Stimulated activated CD8-positive, alpha-beta memory T cell treated with anti-CD3 and anti-CD28 coated beads, Interleukin-15, amount 100 ng/mL, for 1 hour (primary cell): Measurements from ENCODE around the gene MUC2.
A peak's percentile ranks its signal among the peaks of the same experiment; 100 is the strongest.

Source experiments
- DNase-seq: peaks from one replicate; pipeline ENCODE4 v3.0.0-alpha.2; 2020; ENCODE audit warnings: low read depth

The MUC2 gene

DNA sequence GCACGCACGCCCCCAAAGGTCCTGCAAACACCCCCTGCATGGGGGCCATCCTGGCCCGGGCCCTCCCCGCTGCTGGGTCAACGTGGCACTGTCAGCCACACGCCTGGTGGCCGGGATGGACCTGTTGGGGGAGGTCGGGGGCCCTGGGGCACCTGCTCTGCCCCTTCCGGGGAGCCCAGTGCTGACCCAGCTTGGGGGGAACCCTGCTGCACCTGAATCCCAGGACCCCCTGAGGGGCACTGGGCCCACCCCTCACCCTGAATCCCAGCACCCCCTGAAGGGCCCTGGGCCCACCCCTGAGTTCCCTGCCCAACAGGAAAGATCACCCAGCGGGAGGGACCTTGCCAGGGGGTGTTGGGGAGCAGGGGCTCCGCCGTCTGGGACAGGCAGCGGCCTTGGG lies 37.7 kb upstream of the MUC2 start:
- DNase-seq: no peak

DNA sequence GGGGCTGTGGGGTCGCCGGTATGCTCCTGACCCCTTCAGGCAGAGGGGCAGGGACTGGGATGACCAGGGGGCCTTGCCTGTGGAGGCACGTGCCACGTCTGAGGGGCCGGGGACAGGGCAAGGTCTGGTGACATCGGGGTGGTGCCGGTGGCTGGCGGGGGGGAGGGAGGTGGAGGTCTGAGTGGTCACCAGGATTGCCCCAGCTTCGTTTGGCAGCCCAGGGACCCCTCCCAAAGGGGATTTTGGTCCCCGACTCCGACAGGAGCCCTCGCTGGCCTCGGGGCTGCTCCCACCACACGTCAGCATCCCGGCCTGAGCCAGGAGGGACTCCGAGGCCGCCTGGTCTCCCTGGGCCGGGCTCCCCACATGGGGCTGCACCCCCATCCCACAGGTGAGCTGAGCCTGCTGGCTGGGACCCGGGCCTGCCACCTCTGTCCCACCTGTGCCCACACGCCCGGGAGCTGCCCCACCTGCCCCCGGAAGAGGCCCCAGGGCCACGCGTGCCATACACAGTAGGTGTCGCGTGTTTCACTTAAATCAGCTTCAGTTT lies 37.1 kb upstream of the MUC2 start:
- DNase-seq: no peak

DNA sequence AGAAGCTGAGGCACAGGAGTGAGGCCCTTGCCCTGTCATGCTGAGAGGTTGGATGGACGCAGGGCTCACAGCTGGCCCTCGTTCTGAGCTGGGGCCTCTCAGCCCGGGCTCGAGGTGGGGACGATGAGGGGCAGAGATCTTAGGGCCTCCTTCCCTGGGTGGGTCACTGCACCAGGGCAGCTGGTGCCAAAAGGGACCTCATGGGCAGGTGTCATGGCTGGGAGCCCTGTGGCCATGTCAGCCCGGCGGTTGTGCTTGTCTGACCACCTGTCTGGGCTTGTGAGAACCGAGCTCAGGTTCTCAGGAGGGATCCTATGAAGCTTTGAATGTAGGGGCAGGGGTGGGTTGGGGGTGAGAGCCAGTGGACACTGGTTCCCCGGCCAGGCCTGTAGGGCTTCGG lies 36.3 kb upstream of the MUC2 start:
- DNase-seq: no peak

DNA sequence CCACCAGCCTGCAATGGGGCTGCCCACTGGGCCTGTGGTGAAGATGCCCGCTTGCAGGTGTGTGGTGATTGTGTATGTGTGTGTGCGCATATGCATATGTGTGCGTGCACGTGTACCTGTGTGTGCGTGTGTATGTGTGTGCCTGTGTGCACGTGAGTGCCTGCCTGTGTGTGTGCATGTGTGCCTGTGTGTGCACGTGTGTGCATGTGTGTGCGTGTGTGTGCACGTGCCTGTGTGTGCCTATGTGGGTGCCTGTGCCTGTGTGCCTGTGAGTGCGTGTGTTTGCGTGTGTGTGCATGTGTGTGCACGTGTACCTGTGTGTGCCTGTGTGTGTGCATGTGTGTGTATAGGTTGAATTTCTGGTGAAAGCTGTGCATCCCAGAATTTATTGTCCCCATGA lies 35.8 kb upstream of the MUC2 start:
- DNase-seq: no peak

DNA sequence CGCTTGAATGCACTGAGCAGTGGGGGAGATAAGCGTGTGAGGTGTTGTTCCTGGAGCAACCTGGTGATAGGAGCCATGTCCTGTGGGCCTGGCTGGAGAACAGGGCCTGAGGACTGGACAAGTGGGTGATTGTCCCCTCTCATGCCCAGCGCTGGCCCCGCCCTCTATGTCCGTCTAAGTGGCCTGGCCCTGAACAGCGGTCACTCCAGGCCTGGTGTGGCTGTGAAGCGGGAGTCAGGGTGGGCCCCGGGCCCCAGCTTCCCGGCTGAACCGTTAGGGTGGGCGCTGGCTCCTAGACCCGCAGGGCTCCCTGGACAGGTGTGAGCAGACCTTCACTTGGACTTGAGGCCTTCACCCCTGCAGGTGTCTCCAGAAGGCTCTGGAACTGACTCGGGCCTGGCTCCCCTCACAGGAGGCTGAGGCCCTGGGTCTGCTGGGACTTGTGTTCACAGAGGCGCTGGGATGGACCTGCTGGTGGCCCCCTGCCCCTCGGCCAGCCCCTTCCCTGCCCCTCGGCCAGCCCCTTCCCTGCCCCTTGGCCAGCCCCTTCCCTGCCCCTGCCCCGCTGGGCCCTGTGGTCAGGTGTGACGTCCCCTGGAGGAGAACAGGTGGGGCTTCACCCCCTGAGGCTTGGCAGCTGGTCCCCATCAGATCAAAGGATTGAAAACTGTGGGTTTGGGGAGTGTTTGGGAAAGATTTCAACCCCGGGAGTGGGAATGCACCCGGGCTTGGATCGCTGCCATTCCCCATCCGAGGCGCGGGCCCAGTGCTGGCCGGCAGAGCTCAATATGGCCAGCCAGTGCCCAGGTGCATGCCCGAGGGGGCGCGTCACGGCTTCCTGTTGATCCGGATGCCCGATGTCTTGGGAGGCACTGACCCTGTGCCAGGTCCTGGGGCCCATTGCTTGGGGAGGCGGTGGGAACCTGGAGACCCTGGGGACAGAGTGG lies 34.9 kb upstream of the MUC2 start:
- no peak for DNase-seq

DNA sequence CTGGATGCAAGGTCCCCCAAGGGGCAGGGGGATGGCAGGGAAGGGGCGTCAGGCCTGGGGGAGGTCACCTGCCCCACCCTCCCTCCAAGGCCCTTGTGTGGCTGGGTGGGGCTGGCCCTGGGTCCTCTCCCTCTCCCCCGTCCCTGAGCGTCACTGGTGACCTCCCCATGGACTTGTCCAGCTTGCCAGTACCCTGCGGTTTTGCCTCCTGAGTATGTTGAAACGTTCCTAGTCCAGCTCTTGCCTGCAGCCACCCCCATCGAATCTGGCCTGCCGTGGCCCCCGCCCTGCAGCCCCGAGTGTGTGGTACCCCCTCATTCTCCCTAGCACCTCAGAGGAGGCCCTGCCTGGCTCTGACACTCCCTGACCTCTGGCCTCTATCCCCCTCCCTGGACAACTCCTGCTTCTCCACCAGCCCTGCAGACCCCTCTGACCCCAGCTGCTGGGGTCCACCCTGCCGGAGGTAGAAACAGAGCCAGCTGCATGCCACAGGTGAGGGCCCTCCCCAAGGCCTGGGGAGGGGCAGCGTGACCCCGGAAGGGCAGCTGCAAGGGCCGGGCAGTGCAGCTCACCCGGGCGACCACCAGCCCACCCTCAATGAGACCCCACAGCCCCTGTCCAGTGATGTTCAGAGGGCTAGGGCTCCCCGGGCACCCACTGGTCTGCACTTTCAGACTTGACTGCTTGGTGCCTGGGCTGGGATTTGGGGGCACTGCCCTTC lies 34.1 kb upstream of the MUC2 start:
- DNase-seq: no peak

DNA sequence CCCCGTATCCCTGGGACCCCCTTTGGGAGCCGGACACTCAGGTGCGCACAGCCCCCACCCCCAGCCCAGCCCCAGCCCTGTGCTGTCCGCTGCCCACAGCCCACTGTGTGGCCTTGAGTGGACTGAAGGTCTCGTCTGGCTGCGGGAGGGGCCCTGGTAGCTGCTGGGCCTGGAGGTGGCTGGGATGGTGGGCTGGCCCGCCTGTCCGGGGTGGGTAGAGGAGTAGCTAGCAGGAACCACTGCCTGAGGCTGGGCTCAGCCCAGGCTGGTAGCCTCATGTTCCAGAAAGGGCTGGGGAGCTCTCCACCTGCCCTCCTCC lies 33.6 kb upstream of the MUC2 start:
- no peak for DNase-seq

DNA sequence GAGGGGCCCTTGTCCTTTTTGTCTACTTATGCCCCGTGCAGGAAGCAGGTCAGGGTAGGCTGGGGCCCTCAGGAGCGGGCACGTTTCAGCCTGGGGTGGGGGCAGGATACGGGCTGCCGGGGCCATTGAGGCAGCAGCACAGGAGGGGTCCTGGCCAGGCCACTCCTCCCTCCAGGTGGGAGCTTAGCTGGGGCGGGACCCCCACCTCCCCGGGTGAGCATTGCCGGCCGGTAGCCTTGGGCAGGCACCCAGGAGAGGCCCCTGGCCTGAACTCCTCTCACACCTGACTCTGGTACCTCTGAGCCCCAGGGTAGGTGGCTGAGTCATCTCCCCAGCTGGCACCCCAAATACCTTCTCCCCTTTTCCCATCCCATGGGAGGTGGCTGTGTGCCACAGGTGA lies 33.2 kb upstream of the MUC2 start:
- DNase-seq: no peak

DNA sequence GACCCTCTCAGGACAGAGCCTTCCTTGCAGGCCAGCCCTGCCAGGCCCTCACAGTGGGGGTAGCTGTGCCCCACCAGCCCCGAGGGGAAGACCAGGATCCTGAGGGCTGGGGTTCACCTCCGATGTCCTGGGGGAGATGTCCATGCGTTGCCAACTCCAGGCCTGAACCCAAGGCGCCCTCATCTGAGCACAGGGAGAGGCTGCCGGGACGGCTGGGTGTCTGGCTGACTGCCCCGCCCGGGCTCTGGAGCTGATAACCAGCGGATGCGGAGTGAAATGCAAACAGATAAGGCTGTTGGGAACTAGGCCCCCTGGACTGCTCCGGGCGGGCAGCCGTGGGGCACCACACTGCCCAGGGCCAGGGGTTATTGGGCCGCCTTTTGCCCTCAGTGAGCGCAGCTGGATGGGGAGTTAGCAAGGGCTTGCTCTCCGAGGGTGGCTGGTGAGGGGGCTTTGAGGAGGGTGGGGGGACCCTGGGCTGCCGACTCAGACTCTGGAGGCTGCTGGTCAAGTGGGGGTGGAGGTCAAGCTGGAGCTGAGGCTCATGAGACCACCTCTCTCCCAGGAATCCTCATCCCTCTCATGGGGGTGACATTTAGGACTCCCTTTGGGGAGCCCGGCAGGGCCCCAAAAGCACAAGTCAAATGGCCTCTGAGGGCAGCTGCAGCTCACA lies 32.6 kb upstream of the MUC2 start:
- DNase-seq: no peak

DNA sequence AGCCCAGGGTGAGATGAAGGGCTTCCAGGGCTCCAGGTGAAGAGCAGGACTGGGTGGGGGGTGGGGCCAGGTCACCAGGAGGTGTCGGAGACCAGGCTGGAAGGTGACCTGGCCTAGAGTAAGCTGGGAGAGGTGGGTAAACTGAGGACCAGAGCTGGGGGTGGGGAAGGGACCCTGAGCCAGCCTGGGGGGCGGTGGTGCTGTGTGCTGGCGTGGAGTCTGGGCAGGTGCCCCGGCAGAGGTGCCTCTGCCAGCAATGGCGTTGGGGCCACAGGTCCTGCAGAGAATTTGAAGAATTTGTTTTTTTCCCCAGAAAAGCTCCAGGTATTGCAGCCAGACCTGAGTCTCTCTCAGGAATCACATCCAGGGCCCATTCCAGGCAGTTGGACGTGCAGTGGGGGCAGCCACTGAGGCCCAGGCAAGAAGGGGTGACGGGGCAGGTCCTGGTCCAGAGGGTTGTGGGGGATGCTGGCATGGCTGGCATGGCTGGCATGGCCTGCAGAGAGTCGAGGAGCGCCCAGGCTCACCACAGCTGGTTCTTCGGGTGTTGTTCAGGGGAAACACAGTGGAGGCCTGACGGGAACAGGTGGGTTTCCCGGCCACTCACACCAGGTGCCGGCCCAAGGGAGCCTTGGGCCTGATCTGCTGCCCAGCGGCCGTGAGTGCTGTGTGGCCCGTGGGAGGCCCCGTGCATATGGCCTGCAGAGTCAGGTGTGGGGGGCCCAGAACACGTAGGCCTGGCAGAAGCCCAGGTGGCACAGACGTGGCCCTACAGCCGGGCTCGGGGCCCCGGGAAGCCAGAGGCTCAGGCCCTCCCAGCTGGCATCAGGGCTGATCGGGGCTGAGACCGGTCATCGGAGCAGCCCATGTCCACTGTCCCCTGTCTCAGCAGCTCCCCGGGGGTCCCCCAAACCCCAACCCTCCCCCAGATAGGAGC lies 31.8 kb upstream of the MUC2 start:
- no peak for DNase-seq

DNA sequence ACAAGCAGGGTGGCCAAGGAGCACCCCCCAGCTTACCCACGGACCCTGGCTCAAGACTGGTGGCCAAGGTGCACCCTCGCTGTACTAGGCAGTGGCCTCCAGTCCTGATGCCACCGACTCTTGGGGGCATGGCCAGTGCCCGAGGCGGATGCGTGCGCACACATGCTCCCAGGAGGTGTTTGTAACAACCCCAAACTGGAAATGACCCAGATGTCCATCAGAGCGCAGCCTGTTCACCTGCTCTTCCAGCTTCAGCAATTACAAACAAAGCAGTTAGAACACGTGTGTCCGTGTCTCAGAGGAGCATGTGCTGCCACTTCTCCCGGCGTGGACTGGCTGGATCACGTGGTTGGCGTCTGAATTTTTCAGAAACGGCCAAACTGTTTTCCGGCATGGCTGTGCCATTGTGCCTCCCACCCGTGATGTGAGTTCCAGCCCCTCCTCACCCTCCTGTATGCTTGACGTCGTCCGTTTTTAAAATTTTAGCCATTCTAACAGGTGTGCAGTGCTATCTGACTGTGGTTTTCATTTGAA lies 31.0 kb upstream of the MUC2 start:
- DNase-seq: no peak

DNA sequence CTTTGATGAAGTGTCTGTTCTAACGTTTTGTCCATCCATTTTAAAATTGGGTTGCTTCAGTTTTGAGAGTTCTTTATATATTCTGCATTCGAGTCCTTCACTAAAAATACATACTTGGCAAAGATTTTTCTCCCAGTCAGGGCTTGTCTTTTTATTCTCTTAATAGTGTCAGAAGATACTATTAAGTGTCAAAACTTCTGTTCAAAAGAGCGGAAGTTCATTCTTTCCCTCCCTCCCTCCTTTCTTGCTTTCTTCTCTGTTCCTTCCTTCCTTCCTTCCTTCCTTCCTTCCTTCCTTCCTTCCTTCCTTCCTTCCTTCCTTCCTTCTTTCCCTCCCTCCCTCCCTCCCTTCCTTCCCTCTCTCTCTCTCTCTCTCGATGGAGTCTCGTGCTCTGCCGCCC lies 30.5 kb upstream of the MUC2 start:
- no peak for DNase-seq

DNA sequence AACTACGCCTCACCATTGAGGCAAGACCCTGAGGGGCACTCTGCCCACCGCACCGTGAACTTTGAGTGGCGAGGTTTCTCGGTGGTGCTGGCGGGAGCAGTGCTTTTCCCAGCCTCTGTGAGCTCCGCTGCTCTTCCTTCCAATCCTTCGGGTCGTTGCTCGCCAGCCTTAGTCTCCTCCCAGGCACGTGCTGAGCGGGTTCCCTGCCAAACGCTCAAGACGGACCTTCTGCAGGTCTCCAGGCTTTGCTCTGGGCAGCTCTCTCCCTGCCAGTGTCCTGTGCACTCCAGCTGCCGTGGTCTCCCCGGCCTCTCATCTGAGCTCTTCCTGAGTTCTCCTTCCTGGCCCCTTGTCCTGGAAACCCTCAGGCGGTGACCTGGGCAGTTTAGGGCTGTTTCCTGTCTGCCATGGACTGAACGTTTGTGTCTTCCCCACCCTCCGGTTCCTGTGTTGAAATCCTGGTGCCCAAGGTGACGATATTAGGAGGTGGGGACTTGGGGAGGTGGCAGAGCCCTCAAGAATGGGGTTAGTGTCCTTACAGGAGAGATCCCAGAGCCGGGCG lies 27.0 kb upstream of the MUC2 start:
- DNase-seq: no peak

DNA sequence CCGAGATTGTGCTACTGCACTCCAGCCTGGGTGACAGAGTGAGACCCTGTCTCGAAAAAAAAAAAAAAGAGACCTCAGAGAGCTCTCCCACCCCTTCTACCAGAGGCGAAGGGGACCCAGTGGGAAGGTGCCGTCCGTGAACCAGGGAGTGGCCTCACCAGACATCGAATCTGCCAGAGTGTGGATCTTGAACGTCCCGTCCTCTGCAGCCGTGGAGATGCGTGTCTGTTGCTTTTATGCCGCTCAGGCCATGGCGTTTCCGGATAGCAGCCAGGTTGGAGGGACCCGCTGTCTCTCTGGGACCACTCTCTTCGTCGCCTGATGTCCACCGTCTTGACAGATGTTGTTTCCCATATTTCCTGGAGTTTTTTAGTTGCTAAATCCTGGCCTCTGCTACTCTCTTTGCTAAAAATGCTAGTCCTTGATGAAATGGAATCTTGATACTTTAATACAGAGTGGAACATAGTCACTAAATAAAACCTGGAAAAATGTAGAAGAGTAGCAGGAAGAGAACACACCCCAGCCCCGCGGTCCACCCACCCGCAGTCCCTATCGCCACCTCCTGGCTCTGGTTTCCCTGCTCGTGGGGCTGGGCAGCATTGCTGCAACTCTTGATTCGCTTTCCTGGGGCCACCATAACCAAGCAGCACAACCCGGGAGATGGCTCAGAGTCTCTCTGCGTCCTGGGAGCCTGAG lies 26.2 kb upstream of the MUC2 start:
- no peak for DNase-seq

DNA sequence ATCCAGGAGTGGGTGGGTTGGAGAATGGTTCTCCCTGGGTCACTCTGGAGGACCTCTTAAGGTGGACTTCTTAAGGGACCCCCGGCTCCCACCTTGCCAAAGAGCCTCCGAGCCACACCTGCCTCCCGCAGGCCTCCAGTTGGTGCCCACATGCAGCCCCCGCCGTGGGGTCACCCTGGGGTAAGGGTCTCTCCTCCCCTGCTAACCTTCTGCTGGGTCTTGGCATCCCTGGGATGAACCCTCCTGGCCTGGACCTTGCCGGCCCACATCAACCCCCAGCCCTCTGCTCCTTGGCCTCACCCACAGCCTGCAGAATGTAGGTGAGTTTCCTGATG lies 25.6 kb upstream of the MUC2 start:
- no peak for DNase-seq

DNA sequence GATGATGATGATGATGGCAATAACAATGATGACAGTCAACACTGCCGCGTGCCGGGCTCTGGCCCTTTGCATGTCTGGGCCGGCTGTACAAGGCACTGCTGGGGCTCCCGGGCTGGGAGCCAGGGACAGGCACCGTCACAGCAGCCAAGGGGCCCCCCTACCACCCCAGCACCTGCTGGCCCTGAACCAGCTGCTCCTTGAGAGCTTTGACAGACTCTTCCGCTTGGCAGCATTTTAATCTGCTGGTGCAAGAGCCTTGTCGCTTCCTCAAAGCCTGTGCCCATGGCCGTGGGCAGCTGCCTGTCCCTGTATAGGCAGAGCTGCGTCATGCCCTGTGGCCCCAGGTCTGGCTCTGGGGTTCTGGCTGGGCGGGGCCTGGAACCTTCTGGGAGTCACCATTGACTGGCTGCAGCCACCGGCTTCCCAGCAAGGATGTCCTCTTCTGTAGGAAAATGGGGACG lies 25.2 kb upstream of the MUC2 start:
- no peak for DNase-seq

DNA sequence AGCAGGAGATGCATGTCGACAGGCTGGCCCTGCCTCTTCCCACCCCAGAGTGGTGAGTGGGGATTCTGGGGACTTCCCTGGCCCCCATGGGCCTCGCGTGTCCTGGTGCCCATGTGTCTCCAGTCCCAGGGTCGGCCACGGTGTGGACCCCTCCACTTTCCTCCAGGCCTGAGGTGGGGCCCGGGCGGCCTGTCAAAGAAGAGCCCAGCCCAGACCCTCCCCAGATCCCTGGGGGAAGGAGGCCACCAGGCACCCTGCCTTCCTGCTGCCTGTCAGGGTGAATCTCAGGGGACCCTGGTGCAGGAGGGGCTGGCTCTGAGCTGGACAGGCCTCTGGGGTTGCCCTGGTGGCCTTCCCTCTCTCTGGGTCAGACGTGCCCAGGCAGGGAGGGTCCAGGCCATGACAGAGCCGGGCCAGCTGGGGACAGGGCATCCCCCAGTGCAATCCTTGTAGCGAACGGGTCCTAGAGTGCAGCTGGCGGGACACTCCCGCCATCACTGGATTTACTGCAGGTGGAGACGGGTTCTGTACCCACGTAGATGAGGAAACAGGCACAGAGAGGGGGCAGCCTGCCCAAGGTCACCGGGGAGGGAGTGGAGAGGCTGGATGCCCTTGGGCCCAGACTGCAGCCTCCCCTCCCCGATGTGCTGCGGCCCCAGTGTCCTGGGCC lies 24.6 kb upstream of the MUC2 start:
- no peak for DNase-seq

DNA sequence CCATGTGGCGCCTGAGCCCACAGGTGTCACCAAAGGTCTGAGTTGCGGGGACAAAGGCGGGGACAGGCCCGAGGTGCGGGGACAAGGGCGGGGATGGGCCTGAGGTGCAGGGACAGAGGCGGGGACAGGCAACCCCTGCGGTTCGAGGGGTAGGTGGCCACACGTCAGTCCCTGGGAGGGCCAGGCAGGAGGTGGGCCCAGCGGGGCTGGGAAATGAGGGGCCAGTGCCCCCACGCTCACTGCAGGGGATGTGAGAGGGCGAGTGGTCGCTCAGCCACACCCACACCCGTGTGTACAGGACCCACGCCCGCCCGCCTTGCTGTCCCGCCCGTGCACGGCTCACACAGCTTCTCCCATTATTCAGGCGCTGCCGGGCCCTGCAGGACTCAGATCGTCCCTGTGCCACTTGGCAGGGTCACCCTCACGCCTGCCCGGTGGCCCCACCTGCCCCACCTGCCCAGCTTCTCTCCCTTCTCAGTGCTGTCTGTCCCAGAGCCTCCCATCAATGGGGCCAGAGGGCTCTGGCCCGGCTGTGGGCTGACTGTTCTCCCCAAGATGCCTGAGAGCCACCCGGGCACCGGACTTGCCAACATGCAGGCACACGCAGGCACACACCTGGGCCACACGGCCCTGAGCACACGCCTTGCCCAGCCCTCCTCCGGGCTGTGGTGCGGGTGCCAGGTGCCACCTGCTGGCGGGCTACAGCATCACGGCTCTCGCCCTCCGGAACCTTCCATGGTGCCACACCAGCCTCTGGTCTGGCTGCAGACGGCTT lies 23.9 kb upstream of the MUC2 start:
- DNase-seq: peak; percentile 48
